ENCODE measurements around the gene NCOA1.
"Not testable (repeated sequence)": the region's sequence is repeated elsewhere in the genome, so short reads cannot be mapped to it uniquely, and the experiment has no call there.

The NCOA1 gene

GRCh38 chr2:24521975-24522639 is 31.1 kb downstream of the NCOA1 start:
- H3K36me3 ChIP-seq (ENCODE audit: insufficient read depth, low read length), result no peaks in the 10 kb centered on the region
- H3K9ac ChIP-seq (ENCODE audit: low read depth, low read length), result no peak overlapping the region
- no peaks in the 10 kb centered on the region for H3K9me3 ChIP-seq (ENCODE audit: control insufficient read depth, insufficient read depth, low read length)
- H3K4me1 ChIP-seq (ENCODE audit: insufficient read depth, low read length), result no peaks in the 10 kb centered on the region

- H3K9me3 ChIP-seq (ENCODE audit: control insufficient read depth, insufficient read depth, low read length), result no peaks in the 10 kb centered on the region; the same call in 1 of the 2 replicates
- no peak overlapping the region for H3K9ac ChIP-seq (ENCODE audit: low read depth, low read length)
- H3K36me3 ChIP-seq (ENCODE audit: insufficient read depth, low read length), result no peaks in the 10 kb centered on the region
- H3K4me1 ChIP-seq (ENCODE audit: insufficient read depth, low read length), result no peaks in the 10 kb centered on the region
Observed at GRCh38 chr2:24527536-24527935, 36.5 kb downstream of the NCOA1 start.

DNA sequence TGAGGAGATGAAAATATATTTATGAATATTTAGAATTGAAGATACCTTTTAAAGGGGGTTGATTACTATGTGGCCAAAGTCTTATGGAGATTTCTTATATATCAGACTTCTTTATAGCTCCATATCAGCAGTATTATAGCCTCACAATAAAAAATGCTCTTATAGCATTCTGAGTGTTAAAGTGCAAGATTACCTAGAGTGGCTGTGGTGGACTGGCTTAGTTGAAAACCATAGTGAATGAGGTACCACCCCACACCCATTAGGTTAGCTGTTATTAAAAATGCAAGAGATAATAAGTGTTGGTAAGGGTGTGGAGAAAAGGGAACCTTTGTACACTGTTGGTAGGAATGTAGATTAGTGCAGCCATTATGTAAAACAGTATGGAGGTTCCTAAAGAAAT is 39.7 kb downstream of the NCOA1 start:
- Histone ChIP-seq H3K36me3 (ENCODE audit: insufficient read depth, low read length) (no peaks in the 10 kb centered on the region), H3K4me1 (ENCODE audit: insufficient read depth, low read length) (no peaks in the 10 kb centered on the region), H3K9me3 (ENCODE audit: control insufficient read depth, insufficient read depth, low read length) (no peaks in the 10 kb centered on the region; the same call in 1 of the 2 replicates), H3K9ac (ENCODE audit: low read depth, low read length) (no peak overlapping the region)

- H3K36me3 ChIP-seq (ENCODE audit: insufficient read depth, low read length); H3K9ac ChIP-seq (ENCODE audit: low read depth, low read length); H3K9me3 ChIP-seq (ENCODE audit: control insufficient read depth, insufficient read depth, low read length); H3K4me1 ChIP-seq (ENCODE audit: insufficient read depth, low read length): not testable (repeated sequence)
Observed at GRCh38 chr2:24531610-24532009, 40.6 kb downstream of the NCOA1 start.

- H3K4me1 ChIP-seq (ENCODE audit: insufficient read depth, low read length); H3K36me3 ChIP-seq (ENCODE audit: insufficient read depth, low read length); H3K9ac ChIP-seq (ENCODE audit: low read depth, low read length); H3K9me3 ChIP-seq (ENCODE audit: control insufficient read depth, insufficient read depth, low read length): not testable (repeated sequence)
Observed at GRCh38 chr2:24532057-24532456, 41.0 kb downstream of the NCOA1 start.

GRCh38 chr2:24533574-24533973 is 42.5 kb downstream of the NCOA1 start:
- H3K4me1 ChIP-seq (ENCODE audit: insufficient read depth, low read length); H3K9me3 ChIP-seq (ENCODE audit: control insufficient read depth, insufficient read depth, low read length); H3K9ac ChIP-seq (ENCODE audit: low read depth, low read length); H3K36me3 ChIP-seq (ENCODE audit: insufficient read depth, low read length): not testable (repeated sequence)

DNA sequence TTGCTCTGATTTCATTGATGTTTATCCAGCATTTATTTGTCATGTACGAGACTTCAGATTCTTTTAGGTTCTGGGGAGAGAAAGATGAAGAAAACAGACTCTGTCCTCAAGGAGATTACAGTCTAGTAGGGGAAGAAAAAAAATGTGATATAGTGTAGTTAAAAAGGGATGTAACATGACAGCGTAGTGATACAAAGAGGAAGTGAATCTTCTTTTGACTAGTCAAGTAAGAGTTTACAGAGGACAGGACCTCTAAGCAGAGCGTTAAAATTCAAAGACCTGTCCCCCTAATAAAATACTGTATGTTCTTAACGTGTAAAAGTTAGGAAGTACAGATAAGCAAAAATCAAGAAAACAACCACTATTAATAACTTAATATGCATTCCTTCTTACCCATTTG is 47.7 kb downstream of the NCOA1 start:
- Histone ChIP-seq H3K4me1 (ENCODE audit: insufficient read depth, low read length) (no peaks in the 10 kb centered on the region), H3K9me3 (ENCODE audit: control insufficient read depth, insufficient read depth, low read length) (no peaks in the 10 kb centered on the region), H3K9ac (ENCODE audit: low read depth, low read length) (no peak overlapping the region), H3K36me3 (ENCODE audit: insufficient read depth, low read length) (no peaks in the 10 kb centered on the region)

DNA sequence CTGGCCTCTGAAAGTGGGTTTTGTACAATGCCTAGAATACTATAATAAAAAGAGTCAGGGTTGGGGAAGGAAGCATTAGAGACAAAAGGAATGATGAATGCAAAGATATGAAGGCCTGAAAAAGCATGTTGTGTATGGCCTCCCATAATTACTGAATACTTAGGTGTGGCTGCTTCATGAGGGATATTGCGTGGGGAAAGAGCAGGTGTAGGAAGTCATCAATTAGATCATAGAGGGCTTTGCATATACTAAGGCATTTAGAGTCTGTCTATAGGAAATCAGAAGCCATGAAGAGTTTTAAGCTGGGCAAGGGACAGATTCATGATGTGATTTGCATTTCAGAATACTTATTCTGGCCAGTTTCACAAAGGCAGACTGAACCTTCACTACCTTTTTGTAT is 48.2 kb downstream of the NCOA1 start:
- Histone ChIP-seq H3K9me3 (ENCODE audit: control insufficient read depth, insufficient read depth, low read length) (no peaks in the 10 kb centered on the region), H3K9ac (ENCODE audit: low read depth, low read length) (no peak overlapping the region), H3K36me3 (ENCODE audit: insufficient read depth, low read length) (no peaks in the 10 kb centered on the region), H3K4me1 (ENCODE audit: insufficient read depth, low read length) (no peaks in the 10 kb centered on the region)

- Histone ChIP-seq H3K9me3 (ENCODE audit: control insufficient read depth, insufficient read depth, low read length) (no peaks in the 10 kb centered on the region), H3K9ac (ENCODE audit: low read depth, low read length) (no peak overlapping the region), H3K36me3 (ENCODE audit: insufficient read depth, low read length) (no peaks in the 10 kb centered on the region), H3K4me1 (ENCODE audit: insufficient read depth, low read length) (no peaks in the 10 kb centered on the region)
Observed at GRCh38 chr2:24540011-24540477, 49.0 kb downstream of the NCOA1 start.

GRCh38 chr2:24541621-24542020 is 50.6 kb downstream of the NCOA1 start:
- no peak overlapping the region for H3K9ac ChIP-seq (ENCODE audit: low read depth, low read length)
- H3K9me3 ChIP-seq (ENCODE audit: control insufficient read depth, insufficient read depth, low read length), result no peaks in the 10 kb centered on the region; the same call in 1 of the 2 replicates
- H3K4me1 ChIP-seq (ENCODE audit: insufficient read depth, low read length), result no peaks in the 10 kb centered on the region
- no peaks in the 10 kb centered on the region for H3K36me3 ChIP-seq (ENCODE audit: insufficient read depth, low read length)

DNA sequence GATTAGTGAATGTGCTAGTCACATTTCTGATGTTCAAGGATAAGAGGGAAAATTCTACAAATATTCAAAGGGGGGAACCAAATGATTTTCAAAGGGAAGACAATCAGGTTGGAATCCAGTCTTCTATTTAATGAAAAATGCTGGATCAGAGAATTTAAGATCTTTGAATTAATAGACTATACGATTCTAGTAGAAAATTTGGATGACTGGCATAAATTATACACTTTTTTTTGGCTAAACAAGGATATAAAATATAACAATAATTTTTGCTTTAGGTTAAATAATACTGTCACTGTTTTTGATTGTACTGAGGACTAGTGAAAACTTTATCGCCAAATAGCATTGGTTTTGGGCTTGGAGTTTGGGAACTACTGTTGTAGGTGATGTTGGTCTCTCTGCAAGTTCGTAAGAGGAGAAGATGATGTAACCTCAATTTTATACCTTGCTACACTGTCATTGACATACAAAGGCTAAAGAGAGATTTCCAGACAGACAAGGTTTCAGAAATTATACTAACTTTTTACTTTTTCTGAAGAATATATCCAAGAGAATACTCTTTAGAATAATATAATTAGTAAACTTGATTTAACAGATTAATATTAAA is 51.3 kb downstream of the NCOA1 start:
- H3K9me3 ChIP-seq (ENCODE audit: control insufficient read depth, insufficient read depth, low read length), result no peaks in the 10 kb centered on the region; the same call in 1 of the 2 replicates
- no peaks in the 10 kb centered on the region for H3K36me3 ChIP-seq (ENCODE audit: insufficient read depth, low read length)
- no peak overlapping the region for H3K9ac ChIP-seq (ENCODE audit: low read depth, low read length)
- H3K4me1 ChIP-seq (ENCODE audit: insufficient read depth, low read length), result no peaks in the 10 kb centered on the region

GRCh38 chr2:24543252-24543651 is 52.2 kb downstream of the NCOA1 start:
- no peaks in the 10 kb centered on the region for H3K4me1 ChIP-seq (ENCODE audit: insufficient read depth, low read length)
- H3K9ac ChIP-seq (ENCODE audit: low read depth, low read length), result no peak overlapping the region
- H3K36me3 ChIP-seq (ENCODE audit: insufficient read depth, low read length), result no peaks in the 10 kb centered on the region
- H3K9me3 ChIP-seq (ENCODE audit: control insufficient read depth, insufficient read depth, low read length), result no peaks in the 10 kb centered on the region; the same call in 1 of the 2 replicates

DNA sequence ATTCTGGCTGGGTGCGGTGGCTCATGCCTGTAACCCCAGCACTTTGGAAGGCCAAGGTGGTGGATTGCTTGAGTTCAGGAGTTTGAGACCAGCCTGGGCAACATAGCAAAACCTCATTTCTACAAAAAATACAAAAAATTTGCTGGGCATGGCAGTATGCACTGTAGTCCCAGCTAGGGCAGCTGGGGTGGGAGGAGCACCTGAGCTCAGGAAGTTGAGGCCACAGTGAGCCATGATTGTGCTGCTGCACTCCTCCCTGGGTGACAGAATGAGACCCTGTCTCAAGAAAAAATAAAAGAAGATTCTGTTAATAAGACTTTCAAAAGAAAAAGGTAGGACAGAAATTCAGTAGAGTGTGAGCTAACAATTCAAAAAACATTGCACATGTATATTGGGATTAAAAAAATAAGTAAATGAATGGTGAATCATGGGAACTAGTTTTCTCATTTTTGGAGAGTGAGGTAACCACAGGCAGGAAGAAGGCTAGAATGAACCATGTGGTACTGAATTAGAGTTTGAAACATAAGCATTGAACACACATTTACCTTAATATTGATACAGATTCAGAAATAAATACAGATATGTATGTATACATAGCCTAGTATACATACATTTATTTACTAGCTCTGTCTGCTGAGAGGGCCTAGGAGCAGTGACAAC is 53.5 kb downstream of the NCOA1 start:
- Histone ChIP-seq H3K9me3 (ENCODE audit: control insufficient read depth, insufficient read depth, low read length) (no peaks in the 10 kb centered on the region; the same call in 1 of the 2 replicates), H3K4me1 (ENCODE audit: insufficient read depth, low read length) (no peaks in the 10 kb centered on the region), H3K36me3 (ENCODE audit: insufficient read depth, low read length) (no peaks in the 10 kb centered on the region), H3K9ac (ENCODE audit: low read depth, low read length) (no peak overlapping the region)

GRCh38 chr2:24546669-24547068 is 55.6 kb downstream of the NCOA1 start:
- no peaks in the 10 kb centered on the region; the same call in 1 of the 2 replicates for H3K9me3 ChIP-seq (ENCODE audit: control insufficient read depth, insufficient read depth, low read length)

GRCh38 chr2:24548058-24548457 is 57.0 kb downstream of the NCOA1 start:
- Histone ChIP-seq H3K36me3 (ENCODE audit: insufficient read depth, low read length) (no peaks in the 10 kb centered on the region), H3K9ac (ENCODE audit: low read depth, low read length) (no peak overlapping the region), H3K4me1 (ENCODE audit: insufficient read depth, low read length) (no peaks in the 10 kb centered on the region), H3K9me3 (ENCODE audit: control insufficient read depth, insufficient read depth, low read length) (no peaks in the 10 kb centered on the region; the same call in 1 of the 2 replicates)

More at GRCh38 chr2:24546669-24547068, 55.6 kb downstream of the NCOA1 start:
- H3K36me3 ChIP-seq (ENCODE audit: insufficient read depth, low read length), result no peaks in the 10 kb centered on the region
- H3K4me1 ChIP-seq (ENCODE audit: insufficient read depth, low read length), result no peaks in the 10 kb centered on the region
- H3K9ac ChIP-seq (ENCODE audit: low read depth, low read length), result no peak overlapping the region

Data from ES-I3 (cell line).